Measurements from ENCODE around the gene OTOP3.
A peak's percentile ranks its signal among the peaks of the same experiment; 100 is the strongest.
"Not testable (repeated sequence)": the region's sequence is repeated elsewhere in the genome, so short reads cannot be mapped to it uniquely, and the experiment has no call there.

Gene OTOP3

DNA sequence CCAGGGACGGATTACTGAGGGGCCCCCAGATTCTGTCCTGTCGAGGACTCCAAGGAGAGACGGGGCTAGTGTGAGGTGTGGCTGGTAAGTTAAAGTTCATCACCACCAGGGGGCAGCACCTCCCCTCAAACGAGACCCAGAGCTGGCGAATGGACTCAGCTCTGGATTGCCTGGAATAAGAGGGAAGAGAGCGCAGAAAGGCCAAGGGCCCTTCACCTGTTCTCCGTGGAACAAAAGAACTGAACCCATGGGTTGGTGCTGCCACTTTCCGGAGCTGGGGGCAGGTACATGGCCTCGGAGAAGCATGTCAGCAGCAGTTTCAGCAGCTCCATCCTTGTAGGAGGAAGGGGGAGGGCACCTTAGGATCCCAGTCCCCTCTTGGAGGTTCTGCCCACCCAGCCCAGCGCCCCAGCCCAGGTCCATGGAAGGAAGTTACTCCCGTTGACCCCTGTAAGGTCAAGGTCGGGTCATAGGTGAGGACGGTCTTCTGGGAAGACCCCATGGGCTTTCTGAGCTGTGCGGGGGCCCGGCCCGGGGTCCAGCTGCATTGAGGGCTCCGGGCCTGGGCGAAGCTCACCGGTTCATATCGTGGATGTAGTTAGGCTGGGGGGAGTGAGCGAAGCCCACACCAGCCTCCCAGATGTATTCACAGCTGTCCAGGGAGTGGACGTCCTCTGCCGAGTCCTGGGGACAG lies 26.1 kb downstream of the OTOP3 start:
- peak; percentile 74 for DNase-seq (ENCODE audit: low read depth)

DNA sequence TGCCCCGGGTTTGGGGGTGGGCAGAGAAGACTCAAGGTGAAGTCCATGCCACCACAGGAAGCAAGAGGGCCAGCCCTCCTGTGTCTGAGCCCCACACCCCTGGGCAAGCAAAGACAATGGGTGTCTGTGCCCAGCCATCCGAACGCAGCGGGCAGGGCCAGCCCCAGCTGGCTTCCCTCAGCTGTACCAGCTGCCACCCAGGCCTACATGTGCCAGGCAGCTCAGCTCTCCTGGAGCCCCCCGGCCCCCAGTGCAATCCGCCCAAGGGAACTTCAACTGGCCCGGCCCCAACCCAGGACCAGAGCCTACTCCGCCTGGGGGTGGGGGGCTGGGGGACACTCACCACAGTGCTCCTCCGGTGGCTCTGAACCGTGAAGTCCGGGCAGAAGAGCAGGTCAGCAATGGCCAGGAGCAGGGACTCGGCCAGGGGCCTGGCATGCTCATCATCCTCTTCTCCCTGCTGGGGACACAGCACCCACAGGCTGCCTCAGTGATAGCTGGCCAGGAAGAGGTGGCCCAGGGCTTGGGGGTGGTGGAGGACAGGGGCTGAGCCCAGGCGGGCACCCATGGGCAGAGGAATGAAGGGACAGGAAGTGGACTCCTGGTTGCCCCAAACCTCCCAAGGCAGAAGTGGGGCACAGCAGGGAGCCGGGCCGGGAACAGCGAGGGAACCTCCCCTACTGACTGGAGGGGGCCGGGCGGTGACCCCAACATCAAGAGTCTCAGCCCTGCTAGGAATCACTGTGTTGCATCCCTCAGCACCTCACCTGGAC lies 27.1 kb downstream of the OTOP3 start:
- no peak for DNase-seq (ENCODE audit: low read depth)

DNA sequence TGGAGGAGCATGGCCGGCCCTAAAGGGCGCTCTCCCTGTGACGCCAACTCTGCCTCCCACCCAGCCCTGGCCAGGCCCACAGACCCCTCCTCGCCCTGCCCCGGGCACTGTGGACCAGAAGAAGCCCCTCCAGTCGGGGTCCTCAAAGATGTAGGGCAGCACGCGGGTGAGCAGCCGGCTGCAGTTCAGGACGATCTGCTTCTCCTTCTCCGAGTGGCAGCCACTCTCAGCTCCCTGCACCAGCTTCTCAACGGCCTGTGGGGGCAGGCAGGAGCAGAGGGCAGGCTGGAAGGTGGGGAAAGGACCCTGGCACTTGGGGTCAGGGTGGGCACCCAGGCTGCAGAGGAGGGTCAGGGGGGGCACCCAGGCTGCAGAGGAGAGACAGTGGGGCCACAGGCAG lies 28.0 kb downstream of the OTOP3 start:
- no peak for DNase-seq (ENCODE audit: low read depth)

DNA sequence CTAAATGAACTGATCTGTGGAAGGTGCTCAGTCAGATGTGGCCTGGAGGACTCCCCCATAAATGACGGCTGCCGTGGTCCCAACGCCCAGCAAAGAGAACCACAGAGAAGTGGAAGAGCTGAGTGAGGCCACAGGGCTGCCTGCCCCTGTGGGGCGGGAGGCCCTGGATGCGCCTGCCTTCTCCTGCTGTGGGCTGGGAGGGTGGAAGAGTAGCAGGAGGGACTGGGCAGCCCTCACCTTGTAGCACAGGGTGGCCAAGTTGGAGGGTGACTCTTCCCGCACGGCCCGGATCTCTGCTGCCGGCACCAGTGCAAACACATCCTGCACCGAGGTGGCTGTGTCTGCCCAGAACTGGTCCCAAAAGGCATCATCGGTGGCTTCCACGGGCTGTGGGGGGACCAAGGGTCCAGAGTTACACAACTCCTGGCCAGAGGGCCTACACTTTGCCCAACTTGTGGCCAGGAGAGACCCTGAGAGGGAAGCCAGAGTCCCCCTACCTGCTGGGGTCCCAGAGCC lies 28.6 kb downstream of the OTOP3 start:
- DNase-seq (ENCODE audit: low read depth): no peak

DNA sequence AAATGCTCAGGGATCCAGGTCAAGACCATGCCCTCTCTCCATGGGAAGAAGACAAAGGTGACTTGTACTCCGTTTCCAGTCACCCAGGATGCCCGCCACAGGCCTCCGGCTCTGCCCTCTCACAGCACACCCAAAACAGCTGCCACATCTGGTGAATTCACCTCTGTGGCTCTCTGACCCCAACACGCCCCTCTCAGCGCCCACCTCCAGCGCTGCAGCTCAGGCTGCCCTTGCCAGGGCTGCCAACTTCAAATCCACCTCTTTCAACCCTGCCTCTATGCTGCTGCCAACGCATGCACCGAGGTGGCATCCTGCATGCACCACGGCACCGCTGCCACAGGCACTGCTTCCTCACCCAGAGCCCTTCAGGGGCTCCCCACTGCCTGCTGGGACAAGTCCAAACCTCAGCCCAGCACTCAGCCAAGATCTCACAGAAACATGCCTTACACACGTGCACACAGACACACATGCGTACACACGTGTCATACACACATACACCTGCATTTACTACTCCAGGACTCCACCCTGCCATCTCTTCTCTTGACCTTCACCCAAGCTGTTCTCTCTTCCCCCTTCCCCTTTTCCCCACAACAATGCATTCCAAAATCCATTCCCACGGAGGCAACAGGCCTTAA lies 29.4 kb downstream of the OTOP3 start:
- no peak for DNase-seq (ENCODE audit: low read depth)

DNA sequence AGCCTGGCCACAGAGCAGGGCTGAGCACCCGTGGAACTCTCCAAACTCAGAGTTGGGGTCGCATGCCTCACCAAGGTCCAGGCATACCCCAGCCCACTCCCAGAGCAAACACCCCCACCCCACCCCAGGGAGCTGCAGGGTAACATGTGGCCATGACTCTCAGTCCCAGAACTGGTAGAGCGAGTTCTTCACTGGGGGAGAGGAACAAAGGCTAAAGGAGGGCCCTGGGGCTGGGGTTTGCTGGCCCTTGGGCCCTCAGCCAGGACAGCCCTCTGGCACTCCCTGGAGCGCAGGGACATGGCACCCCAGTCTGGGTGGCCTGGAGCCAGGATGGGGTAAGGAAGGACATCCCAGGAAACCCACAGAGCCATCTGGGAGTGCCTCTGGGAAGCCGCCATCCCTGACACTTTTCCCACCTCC lies 32.7 kb downstream of the OTOP3 start:
- no peak for DNase-seq (ENCODE audit: low read depth)

DNA sequence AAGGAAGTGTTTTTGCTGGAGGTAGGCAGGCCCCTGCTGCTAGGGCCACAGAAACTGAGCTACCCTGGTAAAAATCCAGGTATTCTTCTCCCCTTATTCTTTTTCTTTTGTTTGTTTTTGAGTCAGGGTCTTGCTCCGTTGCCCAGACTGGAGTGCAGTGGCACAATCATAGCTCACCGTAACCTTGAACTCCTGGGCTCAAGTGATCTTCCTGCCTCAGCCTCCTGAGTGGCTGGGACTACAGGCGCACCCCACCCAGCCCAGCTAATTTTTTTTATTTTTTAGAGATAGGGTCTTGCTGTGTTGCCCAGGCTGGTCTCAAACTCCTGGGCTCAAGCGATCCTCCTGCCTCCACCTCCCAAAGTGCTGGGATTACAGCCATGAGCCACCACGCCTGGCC lies 33.8 kb downstream of the OTOP3 start:
- not testable (repeated sequence) for DNase-seq (ENCODE audit: low read depth)

DNA sequence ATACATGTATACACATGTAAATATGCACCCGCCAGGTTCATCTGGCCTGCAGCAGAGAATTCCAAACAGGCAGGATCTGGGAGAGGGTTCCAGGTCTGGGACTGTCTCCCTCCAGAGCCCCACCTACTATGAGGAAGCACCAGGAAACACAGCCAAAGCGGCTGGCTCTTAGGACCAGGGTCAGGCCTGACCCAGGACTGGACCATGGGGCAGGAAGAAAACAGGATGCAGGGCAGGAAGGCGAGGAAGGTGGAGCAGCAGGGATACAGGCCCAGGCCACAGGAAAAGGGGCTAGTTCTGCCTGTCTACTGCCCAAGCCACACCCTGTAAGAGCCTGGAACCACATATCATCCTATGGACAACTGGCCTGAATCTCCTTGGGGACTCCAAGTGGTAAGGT lies 34.7 kb downstream of the OTOP3 start:
- DNase-seq (ENCODE audit: low read depth): no peak

DNA sequence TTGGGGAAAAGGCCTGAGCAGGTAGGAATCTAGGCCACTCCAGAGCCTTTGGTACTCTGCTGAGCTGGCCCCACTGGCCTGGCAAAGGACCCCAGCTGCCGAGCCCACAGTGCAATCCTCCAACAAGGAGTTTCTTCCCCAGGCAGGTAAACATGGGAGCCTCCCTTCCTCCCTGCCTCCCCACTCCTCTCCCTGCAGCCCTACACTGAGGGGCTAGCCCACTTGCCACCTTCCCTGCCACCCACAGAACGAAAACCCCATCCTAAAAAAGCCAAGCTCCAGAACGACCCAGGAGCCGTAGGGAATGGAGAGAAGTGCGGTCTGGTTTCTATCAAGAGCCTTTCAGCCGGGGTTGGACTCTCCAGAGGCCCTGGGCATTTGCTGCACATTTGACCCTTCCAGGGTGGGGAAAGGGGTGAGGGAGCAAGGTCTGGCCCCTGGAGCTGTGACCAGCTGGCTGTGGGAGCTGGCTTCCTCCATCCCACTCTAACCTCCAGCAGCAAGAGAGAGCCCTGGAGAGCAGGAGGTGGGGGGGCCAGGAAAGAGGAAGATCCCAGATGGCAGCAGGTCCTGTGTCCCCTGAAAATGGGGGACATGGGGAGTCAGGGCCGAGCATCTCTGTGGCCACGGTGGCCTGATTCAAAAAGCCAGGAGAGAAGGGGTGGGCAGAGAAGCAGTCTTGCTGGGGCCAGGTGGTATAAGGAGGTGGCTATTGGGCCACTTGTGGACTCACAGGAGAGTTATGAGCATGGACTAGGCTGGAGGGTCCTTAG lies 35.6 kb downstream of the OTOP3 start:
- DNase-seq (ENCODE audit: low read depth): no peak

DNA sequence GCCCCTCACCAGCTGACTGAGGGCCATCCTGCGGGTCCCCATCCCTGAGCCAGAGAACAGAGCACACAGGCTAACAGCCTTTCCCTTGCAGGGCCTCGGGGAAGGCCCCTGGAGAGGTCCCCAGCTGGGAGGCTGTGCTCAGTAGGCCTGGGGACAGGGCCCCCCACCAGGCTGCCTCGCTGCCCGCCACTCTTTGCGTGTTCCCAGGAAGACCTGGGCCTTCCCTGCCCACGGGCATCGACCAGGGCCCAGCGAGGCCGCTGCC lies 36.1 kb downstream of the OTOP3 start:
- no peak for DNase-seq (ENCODE audit: low read depth)

DNA sequence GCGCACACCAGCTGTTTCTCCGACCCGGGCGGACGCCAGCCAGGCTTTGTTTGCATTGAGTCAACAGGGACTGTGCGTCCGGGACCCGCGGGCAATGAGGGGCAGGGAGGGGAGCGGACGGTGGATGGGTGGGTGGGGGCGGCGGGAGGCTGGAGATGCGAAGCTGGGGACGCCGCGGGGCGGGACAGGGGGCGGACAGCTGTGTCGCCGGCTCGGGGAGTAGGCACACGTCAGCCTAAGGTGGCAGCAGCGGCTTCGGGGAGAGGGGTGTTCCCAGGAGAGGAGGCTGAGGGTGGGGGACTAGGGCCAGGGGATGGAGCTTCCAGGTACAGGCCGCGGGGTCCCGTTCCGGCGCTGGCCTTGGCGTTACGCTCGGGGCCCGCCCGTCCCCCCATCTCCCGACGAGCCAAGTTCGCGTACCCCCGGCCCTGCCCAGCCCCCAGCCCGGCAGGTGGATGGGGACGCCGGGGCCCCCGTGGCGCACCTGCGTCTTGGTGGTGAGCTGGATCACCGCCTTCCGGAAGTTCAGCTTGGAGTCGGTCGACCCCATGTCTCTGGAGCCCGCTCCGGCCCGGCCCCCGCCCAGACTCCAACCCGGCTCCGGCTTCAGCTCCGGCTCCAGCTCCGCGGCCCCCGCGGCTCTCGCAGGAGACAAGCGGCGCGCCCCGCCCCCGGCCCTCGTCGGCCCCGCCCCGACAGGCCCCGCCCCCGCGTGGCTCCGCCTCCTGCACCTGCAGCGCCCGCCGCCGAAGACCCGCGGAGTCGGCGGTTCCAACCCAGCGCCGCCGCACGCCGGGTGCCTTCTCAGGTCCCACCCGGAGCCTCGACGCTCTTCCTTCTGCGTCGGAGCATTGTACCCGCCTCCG lies 36.6 kb downstream of the OTOP3 start, which contains the start of gene HID1:
TSS of gene HID1 (minus strand) at position 653 of the 866 bp plus-strand sequence. CDS start at position 550, 103 bp downstream.
- peak; percentile 72 for DNase-seq (ENCODE audit: low read depth)

DNA sequence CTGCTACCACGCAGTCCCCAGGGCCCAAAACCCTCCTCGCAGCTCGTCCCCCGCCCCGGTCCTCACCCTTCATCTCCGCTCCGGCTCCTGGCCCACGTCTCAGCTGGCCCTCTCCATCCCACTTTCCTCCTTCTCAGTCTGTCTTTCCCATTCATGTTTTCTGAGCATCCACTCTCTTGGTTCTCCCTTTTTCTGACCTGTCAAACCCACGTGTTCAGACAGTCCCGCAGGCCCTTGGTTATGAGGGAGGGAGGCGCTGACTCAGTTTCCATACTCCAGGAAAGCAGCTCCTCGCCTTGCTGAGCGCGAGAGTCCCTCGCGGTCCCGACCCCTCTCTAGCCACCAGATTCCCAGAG lies 37.3 kb downstream of the OTOP3 start:
- no peak for DNase-seq (ENCODE audit: low read depth)

DNA sequence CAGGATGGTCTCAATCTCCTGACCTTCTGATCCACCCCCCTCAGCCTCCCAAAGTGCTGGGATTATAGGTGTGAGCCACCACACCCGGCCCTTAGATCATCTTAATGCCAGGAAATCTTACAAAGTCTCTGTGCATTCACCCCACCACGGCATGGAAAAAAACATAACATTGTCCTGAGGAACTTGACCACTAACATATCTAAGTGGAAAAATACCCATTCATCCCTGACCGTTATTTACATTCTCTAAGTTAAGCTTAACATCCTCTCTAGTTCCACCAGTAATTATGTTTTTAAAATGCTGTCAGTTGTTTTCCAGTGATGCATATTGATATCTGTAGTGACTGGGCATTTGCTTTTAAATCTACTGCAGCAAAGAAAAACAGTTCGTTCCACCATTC lies 40.2 kb downstream of the OTOP3 start:
- DNase-seq (ENCODE audit: low read depth): no peak

DNA sequence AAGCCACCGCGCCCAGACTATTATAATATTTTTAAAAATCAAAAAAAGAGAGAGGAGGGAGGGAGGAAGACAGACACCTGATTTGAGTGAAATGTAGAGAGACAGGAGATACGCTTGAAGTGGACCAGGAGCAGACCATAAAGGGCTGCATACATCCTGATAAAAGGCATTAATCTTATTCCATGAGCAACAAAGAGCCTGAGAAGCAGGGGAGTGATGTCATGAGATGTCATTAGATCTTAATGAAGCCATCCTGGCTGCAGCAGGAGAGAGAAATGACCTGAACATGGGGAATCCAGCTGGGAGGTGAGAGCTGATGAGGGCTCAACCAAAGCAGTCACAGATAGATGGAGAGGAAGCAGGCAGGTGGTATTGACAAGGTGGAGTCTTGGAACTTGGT lies 42.1 kb downstream of the OTOP3 start:
- DNase-seq (ENCODE audit: low read depth): no peak

DNA sequence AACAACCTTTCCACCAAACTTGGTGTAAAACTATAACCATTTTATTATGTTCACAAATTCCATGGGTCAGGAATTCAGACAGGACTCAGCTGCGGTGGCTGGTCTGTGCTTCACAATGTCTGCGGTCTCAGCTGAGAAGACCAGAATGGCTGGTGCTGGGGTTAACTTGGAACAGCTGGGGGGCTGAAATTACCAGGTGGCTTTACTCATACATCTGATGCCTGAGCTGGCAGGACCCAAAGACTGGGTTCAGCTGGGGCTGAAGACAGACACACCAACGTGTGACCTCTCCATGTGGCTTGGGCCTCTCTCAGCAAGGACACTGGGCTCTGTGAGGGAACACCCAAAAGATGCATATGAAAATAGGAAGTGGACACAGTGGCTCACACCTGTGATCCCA lies 42.5 kb downstream of the OTOP3 start:
- no peak for DNase-seq (ENCODE audit: low read depth)

DNA sequence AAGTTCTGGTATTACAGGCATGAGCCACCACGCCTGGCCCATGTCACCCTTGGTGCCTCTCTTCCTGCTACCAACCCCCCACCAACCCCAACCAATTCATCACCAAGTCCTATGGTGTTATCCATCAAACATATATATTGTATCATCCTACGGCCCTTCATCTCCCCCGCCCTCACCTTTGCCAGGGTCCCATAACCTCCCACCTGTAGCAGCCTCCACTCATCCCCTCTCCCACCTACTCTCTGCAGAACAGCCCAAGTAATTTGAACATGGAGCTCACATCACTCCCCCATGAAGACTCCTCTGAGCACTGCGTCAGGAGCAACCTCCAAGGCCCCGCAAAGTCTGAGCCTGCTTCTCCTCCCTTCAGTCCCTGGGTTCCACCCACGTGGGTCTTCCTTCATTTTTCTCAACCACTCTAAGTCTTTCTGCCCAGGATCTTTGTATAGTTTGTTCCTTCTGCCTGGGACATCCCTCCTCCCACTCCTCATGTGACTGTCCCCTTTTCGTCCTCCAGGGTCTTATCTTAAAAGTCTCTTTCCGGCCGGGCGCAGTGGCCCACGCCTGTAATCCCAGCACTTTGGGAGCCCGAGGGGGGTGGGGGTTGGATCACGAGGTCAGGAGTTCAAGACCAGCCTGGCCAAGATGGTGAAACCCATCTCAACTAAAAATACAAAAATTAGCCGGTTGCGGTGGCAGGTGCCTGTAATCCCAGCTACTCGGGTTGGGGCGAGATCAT lies 43.9 kb downstream of the OTOP3 start:
- DNase-seq (ENCODE audit: low read depth): no peak

DNA sequence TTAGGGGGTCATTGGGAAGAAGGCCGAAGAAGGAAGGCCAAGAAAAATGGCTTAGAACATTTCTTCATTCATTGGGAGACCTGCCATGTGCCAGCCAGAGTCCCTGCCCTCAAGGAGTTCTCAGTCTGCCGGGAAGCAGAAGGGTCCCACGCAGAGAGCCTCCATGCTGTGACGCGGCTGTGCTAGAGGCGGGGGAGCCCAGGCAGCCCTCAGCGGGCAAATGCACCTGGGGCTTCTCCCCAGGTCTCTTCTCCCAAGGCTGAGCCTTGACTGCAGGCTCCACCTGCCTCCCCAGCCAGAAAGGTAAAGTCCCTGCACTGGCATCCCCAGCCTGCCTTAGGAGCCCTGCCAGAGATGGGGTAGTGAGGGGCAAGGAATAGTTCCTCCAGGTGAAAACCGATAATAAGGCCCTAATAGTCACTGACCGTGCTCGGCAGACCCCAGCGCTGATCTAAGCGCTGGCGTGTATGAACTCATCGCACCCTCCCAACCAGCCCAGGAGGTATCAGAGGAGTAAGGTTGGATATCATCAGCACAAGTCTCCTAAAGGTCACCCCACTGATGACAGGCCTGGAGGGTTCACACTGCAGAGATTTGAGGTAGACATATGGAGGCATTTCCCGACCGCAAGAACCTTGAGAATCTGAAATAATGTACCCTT lies 45.8 kb downstream of the OTOP3 start:
- DNase-seq (ENCODE audit: low read depth): no peak

DNA sequence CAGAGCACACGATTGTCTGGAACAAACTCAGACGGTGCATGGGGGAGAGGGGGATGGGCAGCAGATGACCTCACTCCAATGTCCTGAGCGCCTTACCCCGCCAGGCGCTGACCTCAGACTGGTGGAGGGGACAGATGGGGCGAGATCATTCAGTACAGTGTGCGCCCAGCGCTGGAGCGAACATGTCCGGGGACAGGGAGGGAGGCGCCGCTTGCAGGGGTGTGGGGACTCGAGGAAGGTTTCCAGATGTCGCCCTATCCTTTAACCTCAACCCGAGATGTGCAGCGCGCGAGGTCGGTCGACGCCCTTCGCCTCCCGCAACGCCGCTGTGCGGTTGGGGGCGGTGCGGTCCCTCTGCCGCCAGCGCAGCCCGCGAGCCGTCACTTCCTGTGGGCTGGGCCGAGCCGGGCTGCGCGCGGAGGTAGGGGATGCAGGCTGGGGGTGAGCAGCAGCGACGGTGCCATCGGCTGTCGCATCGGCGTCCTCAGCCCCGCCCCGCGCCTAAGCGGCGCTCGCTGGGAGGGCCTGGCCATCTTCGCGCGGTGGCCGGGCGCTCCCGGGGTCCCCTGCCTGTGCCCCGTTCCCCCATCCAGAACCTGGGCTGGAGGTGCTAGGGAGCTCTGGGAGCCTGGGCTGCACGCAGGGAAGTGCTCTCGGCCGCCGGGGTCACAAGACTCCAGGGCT lies 46.4 kb downstream of the OTOP3 start:
- DNase-seq (ENCODE audit: low read depth): peak; percentile 68

DNA sequence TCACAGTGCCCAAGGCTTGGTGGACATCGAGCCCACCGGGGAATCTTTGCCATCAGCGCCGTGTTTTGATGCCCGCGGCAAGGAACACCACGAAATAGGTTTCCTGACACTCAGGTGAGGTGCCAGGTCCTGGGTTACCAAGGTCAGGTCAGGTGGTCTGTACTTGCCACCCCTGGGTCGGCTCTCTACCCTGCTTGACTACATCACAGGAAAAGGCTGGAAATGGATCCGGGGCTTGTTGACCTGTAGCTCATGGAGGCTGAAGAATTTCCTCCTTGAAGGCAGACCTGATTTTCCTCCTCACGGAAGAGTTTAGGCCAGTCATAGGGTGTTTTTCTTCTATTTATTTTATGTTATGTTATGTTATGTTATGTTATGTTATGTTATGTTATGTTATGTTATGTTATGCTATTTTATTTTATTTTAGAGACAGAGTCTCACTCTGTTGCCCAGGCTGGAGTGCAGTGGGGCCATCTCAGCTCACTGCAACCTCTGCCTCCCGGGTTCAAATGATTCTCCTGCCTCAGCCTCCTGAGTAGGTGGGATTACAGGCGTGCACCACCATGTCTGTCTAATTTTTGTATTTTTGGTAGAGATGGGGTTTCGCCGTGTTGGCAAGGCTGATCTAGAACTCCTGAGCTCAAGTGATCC lies 47.1 kb downstream of the OTOP3 start:
- DNase-seq (ENCODE audit: low read depth): not testable (repeated sequence)
